ENCODE results near the gene XRCC1.
"Not testable (repeated sequence)": the region's sequence is repeated elsewhere in the genome, so short reads cannot be mapped to it uniquely, and the experiment has no call there.

Gene XRCC1

DNA sequence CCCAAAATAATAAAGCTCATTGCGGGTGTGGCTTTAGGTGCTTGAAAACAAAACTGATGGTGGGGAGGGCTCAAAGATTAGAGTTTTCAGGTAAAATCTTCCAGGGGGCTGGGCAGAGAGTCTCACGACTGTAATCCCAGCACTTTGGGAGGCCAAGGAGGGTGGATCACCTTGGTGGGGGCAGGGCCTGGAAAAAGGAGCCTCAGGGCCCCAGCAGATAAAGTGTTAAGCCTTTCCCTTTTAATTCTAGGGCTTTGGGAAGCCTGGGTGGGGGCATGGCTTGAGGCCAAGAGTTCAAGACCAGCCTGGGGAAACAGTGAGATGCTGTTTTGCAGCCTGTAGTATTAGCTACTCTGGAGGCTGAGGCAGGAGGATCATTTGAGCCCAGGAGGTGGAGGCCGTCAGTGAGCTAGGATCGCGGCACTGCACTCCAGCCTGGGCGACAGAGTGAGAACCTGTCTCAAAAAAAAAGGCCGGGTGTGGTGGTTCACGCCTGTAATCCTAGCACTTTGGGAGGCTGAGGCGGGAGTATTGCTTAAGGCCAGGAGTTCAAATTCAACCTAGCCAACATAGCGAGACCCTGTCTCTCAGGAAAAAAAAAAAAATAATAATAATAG lies 18.9 kb upstream of the XRCC1 start:
- Mint-ChIP-seq H3K4me1 (peaks cover 74% of the 10 kb centered on the region), H3K27ac (no peak overlapping the region), H3K4me3 (peak overlapping the region; percentile 49 to 92), H3K9me3 (no peaks in the 10 kb centered on the region), H3K27me3 (no peaks in the 10 kb centered on the region)
- no peak for DNase-seq
- ATAC-seq = no peak

- H3K9me3 Mint-ChIP-seq = no peaks in the 10 kb centered on the region
- peaks cover 62% of the 10 kb centered on the region for H3K4me1 Mint-ChIP-seq
- H3K27me3 Mint-ChIP-seq = no peaks in the 10 kb centered on the region
- no peak overlapping the region for H3K4me3 Mint-ChIP-seq
- peak overlapping the region in 1 of 2 donors; percentile 97 for H3K27ac Mint-ChIP-seq
- ATAC-seq = no peak
- no peak for DNase-seq
Observed at GRCh38 chr19:43592800-43593350, 17.5 kb upstream of the XRCC1 start.

DNA sequence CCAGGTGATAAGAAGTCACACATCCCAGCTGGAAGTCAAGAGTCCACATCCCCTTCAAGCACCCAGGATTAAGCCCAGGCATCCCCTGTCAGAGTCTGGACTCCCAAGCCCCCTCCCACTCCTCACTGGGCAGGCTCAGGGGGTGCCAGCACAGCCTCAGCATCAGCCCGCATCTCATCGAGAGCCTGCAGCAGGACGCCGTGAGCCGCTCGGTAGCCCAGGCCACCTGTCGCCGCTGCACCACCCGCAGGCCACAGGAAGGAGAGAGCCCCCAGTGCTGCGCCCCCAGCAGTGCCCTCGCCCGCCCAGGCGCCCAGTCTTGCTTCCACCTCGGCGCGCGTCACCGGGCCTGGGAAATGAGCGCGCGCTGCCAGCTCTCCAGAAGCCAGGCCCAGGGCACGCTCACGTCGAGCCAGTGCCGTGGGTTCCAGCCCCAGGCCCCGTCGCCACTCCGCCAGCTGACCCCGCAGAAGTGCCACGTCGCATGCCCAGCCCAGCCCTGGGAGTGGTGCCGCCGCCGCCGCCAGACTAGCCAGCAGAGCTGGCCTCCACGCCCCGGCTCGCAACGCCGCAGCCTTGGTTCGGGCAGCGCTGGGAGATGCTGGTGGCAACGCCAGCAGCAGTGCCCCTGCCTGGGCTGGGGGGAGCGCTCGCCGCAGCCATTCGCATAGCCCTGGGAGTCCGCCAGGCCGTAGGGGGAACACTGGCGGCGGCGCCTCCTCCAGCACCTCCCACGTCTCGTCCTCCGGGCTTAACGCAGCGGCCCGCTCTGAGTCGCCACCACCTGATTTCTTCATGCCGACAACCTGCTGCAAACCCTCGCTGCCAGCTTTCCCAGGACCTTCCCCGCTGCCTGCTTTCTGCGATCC lies 16.8 kb upstream of the XRCC1 start:
- H3K9me3 Mint-ChIP-seq = no peaks in the 10 kb centered on the region
- ATAC-seq (no peak), DNase-seq (no peak)
- no peak overlapping the region for H3K4me3 Mint-ChIP-seq
- no peaks in the 10 kb centered on the region for H3K27me3 Mint-ChIP-seq
- peak overlapping the region in 1 of 2 donors; percentile 97 for H3K27ac Mint-ChIP-seq
- H3K4me1 Mint-ChIP-seq = peaks cover 54% of the 10 kb centered on the region

- Mint-ChIP-seq H3K27ac (peak overlapping the region; percentile 19 to 35), H3K4me1 (peaks cover 58% of the 10 kb centered on the region), H3K27me3 (no peaks in the 10 kb centered on the region), H3K9me3 (no peaks in the 10 kb centered on the region), H3K4me3 (no peak overlapping the region)
- ATAC-seq (no peak), DNase-seq (no peak)
Observed at GRCh38 chr19:43589678-43590077, 14.4 kb upstream of the XRCC1 start.

DNA sequence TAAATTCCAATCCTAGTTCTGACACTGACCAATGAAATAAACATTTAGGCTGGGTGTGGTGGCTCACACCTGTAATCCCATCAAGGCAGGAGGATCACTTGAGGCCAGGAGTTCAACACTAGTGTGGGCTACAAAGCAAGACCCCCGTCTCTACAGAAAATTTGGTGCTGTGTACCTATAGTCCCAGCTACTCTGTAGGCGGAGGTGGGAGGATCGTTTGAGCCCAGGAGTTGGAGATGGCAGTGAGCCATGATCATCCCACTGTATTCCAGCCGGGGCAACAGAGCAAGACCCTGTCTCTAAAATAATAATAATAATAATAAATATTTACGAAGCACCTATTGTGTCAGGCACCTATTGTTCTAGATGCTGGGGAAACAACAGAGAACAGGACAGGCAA lies 13.9 kb upstream of the XRCC1 start:
- Mint-ChIP-seq H3K4me1 (peaks cover 57% of the 10 kb centered on the region), H3K27me3 (no peaks in the 10 kb centered on the region), H3K27ac (peak overlapping the region in 1 of 2 donors; percentile 35), H3K4me3 (no peak overlapping the region), H3K9me3 (no peaks in the 10 kb centered on the region)
- no peak for ATAC-seq
- DNase-seq = no peak

GRCh38 chr19:43587029-43587428 lies 11.7 kb upstream of the XRCC1 start:
- ATAC-seq, H3K27me3 Mint-ChIP-seq, H3K4me3 Mint-ChIP-seq, H3K9me3 Mint-ChIP-seq, DNase-seq, H3K27ac Mint-ChIP-seq: not testable (repeated sequence)
- peaks cover 46% of the 10 kb centered on the region for H3K4me1 Mint-ChIP-seq

GRCh38 chr19:43586346-43586745 lies 11.0 kb upstream of the XRCC1 start:
- no peak for ATAC-seq
- H3K4me1 Mint-ChIP-seq = peaks cover 53% of the 10 kb centered on the region
- H3K27me3 Mint-ChIP-seq = no peaks in the 10 kb centered on the region
- H3K9me3 Mint-ChIP-seq = no peaks in the 10 kb centered on the region
- DNase-seq = no peak
- no peak overlapping the region for H3K27ac Mint-ChIP-seq
- no peak overlapping the region for H3K4me3 Mint-ChIP-seq

DNA sequence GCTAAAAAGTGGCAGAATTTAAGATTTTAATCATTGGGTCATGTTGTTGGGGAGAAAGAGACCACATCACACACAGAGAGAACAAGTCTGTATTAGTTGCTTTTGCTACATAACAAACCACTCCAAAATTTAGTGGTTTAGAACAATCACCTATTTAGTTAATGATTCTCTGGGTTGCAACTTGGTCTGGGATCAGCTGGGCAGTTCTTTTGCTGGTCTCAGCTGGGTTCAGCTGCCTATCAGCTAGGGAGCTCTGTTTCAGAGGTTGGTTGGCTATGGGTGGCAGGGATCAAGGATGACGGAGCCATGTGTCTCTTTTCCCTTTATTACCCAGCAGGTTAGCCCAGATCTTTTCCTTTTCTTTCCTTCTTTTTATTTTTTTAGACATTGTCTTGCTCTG lies 9.2 kb upstream of the XRCC1 start:
- Mint-ChIP-seq H3K27ac (peak overlapping the region; percentile 11 to 59), H3K9me3 (no peaks in the 10 kb centered on the region), H3K4me3 (no peak overlapping the region), H3K27me3 (no peaks in the 10 kb centered on the region), H3K4me1 (peaks cover 53% of the 10 kb centered on the region)
- ATAC-seq = no peak
- no peak for DNase-seq

GRCh38 chr19:43582495-43582894 lies 7.2 kb upstream of the XRCC1 start:
- DNase-seq (no peak), ATAC-seq (no peak)
- no peak overlapping the region for H3K4me3 Mint-ChIP-seq
- peaks cover 65% of the 10 kb centered on the region for H3K4me1 Mint-ChIP-seq
- no peaks in the 10 kb centered on the region for H3K9me3 Mint-ChIP-seq
- H3K27me3 Mint-ChIP-seq = no peaks in the 10 kb centered on the region
- no peak overlapping the region for H3K27ac Mint-ChIP-seq

DNA sequence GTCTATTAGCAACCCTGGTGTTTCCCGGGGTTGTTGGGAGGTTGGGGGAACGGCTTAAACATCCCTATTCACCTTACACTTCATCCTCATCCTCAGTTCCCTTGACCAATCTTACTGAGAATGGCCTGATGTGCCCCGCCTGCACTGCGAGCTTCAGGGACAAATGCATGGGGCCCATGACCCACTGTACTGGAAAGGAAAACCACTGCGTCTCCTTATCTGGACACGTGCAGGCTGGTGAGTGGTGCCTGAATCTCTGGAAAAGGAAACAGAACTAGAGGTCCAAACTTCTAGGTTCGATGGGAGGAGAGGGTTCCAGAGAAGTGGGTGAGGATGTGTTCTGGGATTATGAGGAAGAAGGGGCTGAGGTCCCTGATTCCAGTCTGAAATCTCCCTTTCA lies 6.1 kb upstream of the XRCC1 start:
- no peak for ATAC-seq
- H3K27ac Mint-ChIP-seq = peak overlapping the region in 1 of 2 donors; percentile 77
- no peak for DNase-seq
- H3K4me3 Mint-ChIP-seq = peak overlapping the region; percentile 85 to 97
- no peaks in the 10 kb centered on the region for H3K27me3 Mint-ChIP-seq
- H3K9me3 Mint-ChIP-seq = no peaks in the 10 kb centered on the region
- H3K4me1 Mint-ChIP-seq = peaks cover 72% of the 10 kb centered on the region

GRCh38 chr19:43578787-43579186 lies 3.5 kb upstream of the XRCC1 start:
- Mint-ChIP-seq H3K27ac (peak overlapping the region; percentile 2 to 67), H3K9me3 (no peaks in the 10 kb centered on the region), H3K4me1 (peaks cover 69% of the 10 kb centered on the region), H3K4me3 (peak overlapping the region; percentile 57 to 85), H3K27me3 (no peaks in the 10 kb centered on the region)
- DNase-seq (no peak), ATAC-seq (no peak)

DNA sequence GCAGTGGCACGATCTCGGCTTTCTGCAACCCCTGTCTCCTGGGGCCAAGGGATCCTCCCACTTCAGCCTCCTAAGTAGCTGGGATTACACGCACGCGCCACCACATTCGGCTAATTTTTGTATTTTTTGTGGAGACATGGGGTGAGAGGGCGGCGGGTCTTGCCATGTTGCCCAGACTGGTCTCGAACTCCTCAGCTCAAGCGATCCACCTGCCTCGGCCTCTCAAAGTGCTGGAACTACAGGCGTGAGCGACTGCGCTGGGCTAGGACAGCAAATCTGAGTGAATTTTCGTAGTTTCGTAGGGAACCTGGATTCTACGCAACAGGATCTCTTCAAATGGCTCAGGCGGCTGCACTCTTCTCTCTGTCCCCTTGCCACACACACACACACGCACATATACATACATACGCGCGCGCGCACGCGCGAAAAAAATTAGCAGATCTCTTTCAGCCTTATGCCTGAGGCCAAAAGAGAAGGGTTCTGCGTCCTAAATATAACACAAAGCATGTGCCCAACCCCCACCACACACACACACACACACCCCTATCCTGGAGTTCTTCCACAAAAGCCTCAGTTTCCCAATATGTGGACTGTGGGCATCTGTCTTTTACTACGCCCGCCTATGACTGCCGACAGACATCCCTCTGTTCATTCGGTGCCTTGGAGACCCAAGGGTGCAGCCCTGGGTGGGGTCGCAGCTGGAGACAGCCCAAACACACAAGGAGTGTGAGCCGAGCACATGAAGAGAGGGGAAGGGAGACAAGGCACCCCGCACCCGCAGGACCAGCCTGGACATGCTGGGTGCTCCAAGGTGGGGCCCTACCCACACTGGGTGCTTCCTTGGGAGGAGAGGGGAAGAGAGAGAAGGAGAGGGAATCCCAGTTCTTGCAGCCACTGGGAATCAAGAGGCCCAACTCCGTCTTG lies 890 bp upstream of the XRCC1 start:
- Mint-ChIP-seq H3K4me1 (peaks cover 64% of the 10 kb centered on the region), H3K27ac (peak overlapping the region in 1 of 2 donors; percentile 88), H3K9me3 (no peaks in the 10 kb centered on the region), H3K4me3 (peak overlapping the region; percentile 99), H3K27me3 (no peaks in the 10 kb centered on the region)
- DNase-seq (no peak), ATAC-seq (no peak)

DNA sequence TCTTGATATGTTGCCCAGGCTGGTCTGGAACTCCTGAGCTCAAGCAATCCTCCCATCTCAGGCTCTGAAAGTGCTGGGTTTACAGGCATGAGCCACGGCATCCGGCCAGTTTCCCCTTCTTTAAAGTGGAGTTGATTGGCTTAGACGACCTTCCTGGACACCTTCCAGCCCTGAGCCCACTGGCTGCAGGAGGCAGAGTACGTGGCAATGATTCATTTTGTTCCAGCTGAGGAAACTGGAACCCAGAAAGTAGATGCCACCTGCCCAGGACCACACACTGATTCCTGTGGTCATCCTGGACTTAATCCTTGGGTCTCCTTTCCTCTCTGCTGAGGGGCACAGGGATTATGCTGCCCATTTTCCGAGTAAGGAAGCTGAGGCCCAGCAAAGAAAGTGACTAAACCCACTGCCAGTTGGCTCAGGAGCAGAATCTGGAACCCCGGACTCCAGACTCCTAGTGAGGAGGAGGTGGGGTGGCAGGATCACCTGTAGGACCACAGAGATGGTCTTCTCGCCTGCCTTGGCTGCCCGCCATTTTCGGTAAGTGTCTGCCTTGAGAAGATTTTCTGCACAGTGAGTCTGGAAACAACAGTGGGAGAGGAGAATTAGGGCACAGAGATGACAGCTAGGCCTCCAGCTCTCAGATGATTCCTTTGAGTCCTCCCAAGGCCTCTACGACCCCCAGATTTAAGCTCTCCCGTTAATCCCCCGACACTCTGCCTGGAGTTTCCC lies 737 bp downstream of the XRCC1 start:
- peak overlapping the region; percentile 99 for H3K4me3 Mint-ChIP-seq
- DNase-seq = no peak

DNA sequence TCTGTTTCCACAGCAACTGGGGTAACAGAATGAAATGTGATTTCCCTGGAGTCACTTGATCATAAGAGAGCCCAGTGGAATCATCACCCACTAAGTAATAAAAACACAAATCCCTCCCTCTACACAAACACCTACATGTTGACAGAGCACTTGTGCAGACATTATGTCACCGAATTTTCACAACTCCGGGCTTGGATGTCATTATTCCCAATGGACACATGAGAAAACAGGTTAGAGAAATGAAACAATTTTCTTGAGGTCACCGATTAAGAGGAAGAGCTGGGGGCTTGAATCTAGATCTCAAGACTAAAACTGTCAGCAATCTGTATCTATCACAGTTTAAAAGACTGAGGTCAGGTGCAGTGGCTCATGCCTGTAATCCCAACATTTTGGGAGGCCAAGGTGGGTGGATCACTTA lies 3.1 kb downstream of the XRCC1 start:
- ATAC-seq (no peak), DNase-seq (no peak)
- H3K4me1 Mint-ChIP-seq = peaks cover 42% of the 10 kb centered on the region
- H3K4me3 Mint-ChIP-seq = no peak overlapping the region
- H3K27ac Mint-ChIP-seq = no peak overlapping the region
- H3K27me3 Mint-ChIP-seq = no peaks in the 10 kb centered on the region
- no peaks in the 10 kb centered on the region for H3K9me3 Mint-ChIP-seq

More for the DNA sequence above, 737 bp downstream of the XRCC1 start:
- Mint-ChIP-seq H3K9me3 (no peaks in the 10 kb centered on the region), H3K27me3 (no peaks in the 10 kb centered on the region), H3K4me1 (peaks cover 61% of the 10 kb centered on the region), H3K27ac (peak overlapping the region; percentile 98)
- no peak for ATAC-seq

Data from stimulated activated naive CD8-positive, alpha-beta T cell treated with anti-CD3 and anti-CD28 coated beads, Interleukin-15, amount 100 ng/mL, for 72 hours (primary cell).